HG03571 (cell line): Measurements from ENCODE around the gene MYBBP1A.
"Not testable (repeated sequence)": the region's sequence is repeated elsewhere in the genome, so short reads cannot be mapped to it uniquely, and the experiment has no call there.

ENCODE experiments used
- ATAC-seq: cut with Tn5 transposase; IDR thresholded peaks from one replicate; pipeline ENCODE4 v1.9.1; 2021; ENCODE audit not compliant: unreplicated experiment

The MYBBP1A gene

DNA sequence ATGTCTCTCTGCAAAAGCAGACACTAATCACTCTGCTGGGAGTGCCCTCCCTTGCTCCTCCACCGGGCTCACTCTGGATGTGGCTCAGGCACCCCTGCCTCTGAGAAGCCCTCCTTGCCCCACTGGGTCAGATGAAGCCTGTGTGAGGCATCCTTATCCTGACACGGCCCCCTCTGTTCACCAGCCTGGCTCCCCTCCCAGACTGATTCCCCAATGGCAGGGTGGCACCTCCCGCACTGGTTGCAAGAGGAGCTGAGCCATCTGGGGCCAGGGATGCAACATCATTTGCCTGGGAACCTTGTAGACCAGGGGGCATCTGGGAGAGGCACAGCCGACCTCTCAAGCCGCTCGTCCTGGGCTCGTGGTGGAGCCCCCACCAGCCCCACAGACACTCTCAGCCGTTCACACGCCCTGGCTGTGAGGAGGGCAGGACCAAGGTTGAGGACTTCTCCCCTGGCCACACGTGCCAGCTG is 35.8 kb upstream of the MYBBP1A start:
- no peak for ATAC-seq

DNA sequence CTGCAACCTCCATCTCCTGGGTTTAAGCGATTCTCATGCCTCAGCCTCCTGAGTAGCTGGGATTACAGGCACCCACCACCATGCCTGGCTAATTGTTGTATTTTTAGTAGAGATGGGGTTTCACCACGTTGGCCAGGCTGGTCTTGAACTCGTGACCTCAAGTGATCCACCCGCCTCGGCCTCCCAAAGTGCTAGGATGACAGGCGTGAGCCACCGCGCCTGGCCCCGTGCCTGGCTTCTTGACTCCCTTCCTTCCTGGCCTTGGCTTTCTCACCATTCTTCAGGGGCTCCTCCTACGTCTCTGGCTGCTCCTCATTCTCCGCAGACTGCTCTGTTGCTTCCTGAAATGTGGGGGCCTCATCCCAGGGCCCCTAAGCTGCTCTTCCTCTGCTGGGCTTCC is 34.9 kb upstream of the MYBBP1A start:
- ATAC-seq: not testable (repeated sequence)

DNA sequence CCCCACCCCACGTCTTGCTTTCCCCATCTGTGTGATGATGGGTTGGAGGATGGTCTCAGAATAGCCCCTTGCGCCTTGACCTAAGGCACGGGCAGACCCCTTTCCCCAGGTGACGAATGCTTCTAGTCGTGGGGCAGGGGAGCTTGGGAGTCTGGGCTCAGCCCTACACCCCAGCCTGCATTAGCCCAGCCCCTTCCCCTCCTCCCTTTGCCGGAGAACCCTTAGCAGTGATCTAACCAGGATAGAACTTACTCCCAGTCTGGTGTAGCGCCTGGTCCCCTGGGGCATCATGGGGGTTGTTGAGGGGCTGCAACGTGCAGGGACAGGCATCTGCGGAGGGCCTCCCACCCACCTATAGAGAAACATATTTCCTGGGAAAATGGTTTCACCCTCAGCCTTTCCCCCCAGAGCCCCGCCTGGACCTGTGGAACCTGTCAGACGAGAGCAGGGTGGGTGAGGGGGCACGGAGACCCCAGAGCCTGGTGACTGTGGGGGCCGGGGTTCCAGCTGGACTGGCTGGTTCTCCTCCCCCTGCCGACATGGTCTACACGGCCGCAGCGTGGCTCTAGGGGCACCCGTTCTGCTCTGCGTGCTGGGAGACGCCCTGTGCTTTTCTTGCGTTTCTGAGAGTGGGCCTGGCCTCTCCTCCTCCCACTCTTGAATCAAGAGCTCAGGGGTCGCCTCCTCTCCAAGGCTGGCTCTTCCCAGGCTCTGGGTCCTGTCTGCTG is 33.9 kb upstream of the MYBBP1A start:
- no peak for ATAC-seq

DNA sequence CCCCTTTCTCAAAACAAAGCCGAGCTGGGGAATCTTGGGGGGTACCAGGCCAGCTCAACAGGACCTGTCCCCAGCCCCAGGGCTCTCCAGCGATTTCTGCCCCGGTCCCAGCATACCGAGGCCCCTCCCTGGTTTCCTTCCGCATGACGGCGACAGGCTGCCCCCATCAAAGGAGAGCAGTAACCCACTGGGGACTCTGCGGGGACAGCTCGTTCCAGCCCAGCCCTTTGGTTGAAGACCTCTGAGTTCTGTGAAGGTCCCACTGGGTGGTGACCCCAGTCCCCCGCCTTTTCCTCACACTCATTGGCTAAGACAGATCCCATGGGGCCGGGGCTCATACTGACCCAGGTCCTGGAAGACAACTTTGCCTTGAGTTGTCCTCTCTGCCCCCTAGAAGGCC is 33.2 kb upstream of the MYBBP1A start:
- no peak for ATAC-seq

DNA sequence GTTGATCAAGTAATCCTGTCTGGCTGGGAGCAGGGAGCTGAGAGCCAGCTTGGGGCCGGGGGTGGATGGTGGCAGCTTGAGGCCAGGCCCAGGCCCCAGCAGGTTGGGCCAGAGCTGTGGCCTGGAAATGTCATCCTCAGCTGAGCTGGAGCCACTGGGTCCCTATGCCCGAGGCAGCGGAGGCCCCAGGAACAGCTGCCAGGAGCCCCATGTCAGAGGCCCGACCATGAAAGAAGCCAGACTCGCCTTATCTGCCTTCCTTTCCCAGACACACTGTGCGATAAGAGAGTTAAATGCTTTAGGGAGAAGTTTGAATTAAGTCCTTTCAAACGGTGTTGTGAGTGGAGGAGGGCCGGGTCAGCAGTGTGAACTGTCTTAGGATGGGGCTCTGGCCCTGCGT is 32.6 kb upstream of the MYBBP1A start:
- no peak for ATAC-seq

DNA sequence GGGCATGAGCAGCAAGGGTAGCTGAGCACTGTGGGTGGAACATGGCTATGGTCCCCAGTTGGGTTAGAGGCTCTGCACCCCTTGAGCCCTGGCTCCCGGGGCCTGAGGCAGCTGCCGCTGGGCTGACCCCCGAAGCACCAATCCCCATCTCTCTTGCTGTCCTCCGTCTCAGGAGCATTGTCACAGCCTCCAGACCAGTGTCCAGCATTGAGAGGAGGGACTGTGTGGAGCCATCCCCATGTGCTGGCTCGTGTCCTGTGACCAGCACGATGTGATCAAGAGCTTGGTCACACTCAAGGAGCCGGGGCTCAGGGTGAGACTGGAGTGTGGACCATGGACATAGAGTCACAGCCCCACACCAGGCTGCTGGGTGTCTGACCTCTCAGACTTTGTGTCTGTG is 32.0 kb upstream of the MYBBP1A start:
- no peak for ATAC-seq

DNA sequence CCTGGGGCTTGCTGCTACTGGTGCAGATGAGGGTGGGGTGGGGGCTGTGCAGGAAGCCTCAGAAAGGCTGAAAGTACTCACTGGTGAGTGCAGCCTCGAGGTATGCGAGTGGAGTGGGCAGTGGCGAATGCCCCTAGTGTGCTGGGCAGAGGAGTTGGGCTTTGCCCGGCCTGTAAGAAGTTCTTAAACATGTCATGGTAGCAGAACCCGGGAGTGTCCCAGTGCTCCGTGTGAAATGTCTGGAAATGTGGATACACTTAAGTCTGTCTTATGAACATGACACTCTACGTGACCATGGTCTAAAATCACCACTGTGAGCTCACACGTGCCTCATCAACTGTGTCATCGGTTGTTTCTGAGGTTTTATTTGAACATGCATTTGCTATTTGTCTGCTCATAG is 30.9 kb upstream of the MYBBP1A start:
- ATAC-seq: no peak

DNA sequence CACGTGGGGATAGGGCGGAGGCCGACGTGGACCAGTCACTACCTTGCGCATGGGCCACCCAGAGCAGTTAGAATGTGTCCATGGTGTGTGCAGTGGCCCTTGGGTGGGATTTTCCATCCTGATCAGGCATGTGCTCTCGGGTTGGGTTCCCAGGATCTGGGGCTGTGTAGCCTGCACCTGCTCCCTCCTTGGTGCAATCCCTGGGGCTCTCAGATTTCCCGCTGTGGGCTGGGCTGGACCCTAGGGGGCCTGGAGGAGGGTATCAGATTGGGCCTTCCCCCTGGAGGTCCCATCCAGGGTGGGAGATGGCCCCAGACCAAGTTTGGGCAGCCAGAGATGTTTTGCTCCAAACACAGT is 30.4 kb upstream of the MYBBP1A start:
- ATAC-seq: no peak

DNA sequence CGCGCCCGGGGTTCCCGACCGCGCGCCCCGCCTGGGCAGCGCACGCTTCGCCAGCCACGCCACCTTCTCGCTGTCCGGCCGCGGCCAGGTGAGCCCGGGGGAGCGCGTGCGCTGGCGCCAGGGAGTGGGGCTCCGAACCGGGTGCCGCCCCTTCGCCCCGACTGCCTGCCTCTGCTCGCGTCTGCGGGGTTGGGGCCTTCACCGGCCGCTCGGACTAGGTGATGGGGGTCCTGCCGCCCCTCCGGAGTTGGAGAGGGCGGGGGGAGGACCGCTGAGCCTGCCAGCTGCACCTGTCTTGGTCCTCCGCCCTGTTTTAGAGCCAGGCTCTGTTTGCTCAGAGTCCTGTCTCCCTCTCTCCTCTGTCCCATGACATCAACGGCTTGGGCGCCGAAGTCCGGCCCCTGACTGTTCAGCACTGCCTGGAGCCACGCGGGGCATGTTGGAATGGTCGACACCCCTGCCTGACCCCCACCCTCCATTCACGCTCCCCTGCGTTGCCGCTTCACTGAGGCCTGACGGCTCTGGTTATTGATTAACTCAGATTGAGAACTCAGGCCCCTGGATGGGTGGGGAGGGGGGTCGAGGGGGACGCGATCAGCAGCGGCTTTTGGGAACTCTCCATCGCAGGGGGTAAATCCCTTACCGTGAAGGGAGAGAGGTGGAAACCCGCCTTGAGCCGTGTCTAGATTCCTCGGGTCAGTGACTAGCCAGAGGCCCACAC is 29.9 kb upstream of the MYBBP1A start:
- ATAC-seq: no peak

DNA sequence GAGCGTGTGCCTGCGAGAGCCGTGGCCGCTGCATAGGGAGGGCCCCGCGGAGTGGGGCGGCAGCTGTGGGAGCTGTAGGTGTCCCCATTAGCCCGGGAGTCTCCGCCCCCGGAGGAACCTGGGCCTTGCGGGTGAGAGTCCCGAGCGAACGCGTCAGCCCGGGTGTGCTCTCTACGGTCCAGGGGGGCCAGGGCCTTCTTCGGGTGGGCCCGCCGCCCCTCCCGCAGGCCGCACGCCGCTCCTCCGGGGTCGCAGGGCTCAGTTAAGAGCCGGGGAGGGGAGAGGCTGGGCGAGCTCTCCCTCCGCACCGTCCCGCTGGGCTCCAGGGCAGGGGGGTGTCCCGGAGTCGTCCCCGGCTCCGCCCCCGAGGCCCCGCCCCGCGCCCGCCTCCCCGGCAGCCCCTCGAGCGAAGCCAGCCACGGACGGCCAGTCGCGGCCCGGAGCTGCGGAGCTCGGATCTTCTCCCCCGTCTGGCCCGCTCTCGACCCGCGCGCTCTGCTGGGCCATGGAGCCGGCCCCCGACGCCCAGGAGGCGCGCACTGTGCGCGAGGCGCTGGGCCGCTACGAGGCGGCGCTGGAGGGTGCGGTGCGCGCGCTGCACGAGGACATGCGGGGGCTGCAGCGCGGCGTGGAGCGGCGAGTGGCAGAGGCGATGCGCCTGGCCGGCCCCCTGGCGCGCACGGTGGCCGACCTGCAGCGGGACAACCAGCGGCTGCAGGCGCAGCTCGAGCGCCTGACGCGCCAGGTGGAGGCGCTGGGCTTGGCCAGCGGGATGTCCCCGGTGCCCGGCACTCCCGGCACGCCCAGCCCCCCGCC is 29.1 kb upstream of the MYBBP1A start, which contains the start of gene SMTNL2:
Gene SMTNL2 (plus strand): TSS at position 429 of the 816 bp plus-strand sequence. CDS start 77 bp downstream, at position 506.
- ATAC-seq: no peak

DNA sequence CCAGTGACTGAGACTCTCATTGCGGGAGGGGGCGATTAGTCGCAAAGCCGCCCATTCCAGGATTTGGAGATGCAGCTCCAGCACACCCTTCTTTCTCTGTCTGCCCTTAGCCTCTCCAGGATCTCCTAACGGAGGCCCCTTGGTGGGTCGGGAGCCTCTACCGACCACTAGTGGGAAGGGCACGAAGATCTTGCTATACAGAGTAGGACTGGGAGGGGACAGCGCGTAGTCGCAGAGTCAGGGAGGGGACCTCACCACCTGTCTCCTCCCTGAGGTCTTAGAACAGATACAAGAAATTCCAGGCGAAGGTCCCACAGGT is 28.6 kb upstream of the MYBBP1A start:
- ATAC-seq: no peak

DNA sequence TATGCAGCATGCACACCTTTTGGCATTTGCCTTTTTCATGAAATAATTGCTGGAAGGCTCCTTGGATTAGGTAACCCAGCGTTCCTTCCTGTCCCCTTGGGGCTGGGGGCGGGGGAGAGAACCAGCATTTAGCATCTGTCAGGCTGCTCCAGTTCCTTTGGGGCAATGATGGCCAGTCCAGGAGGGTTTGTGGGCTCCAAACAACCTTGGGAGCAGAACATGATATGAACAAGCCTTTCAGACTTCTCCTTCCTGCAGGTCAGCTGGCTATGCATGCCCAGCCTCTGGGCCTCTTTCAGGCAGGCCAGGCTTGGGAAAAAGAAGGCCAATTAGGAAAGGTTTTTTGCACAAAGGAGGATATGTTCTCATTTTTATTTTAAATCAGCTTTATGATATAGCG is 28.0 kb upstream of the MYBBP1A start:
- no peak for ATAC-seq

DNA sequence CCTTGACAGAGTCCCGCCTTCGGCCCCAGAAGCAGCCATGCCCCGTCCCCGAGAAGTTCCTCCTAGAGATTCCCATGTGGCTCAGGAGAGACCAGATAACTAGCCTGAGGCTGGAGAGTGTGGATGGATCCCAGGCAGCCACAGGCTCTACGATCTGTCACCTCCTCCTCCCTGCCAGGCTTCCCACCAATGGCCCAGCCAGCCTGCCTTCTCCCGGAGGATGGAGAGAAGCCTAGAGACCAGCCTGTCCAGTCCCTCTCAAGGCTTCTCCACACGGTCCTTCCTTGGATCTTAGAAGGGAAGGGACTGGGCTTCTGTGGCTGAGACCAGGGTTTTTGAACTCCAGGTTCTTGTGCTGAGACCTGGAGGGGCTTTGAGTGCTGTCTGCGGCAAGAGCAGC is 27.5 kb upstream of the MYBBP1A start:
- ATAC-seq: no peak

DNA sequence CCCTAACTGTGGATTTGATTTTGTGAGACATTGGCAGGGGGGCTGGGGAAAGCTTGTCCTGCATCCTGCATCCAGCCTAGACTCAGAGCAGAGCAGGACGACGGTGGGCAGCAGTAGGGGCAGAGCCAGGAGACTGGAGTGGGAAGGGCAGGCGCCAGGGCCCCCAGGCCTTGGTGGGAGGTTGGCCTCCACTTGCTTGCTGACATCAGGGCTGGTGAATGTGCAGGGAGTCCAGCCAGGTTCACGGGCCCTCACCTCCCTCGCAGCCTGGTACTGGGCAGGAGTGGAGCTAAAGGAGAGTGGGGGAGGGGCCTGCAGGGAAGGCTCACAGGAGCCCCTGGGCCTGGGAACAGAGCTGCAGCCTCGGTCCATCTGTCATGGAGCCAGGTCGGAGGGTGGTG is 26.9 kb upstream of the MYBBP1A start:
- ATAC-seq: no peak

DNA sequence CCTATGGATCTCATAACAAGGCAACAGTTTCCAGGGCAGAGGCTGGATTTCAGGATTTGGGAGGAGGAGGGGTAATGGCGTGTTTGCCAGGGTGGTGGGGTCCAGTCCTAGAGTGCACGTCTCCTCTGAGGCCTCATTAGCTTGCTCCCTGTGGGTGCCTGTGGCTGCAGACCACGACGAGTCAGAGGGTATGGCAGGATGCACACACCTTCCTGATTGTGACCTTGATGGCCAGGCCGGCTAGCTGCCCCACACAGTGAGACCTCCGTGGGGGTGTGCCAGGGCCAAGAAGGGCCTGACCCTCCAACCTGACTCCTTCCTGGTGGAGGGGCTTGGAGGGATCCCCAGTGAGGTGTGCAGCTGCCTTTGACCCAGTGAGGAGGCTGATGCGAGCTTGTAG is 25.1 kb upstream of the MYBBP1A start:
- no peak for ATAC-seq

DNA sequence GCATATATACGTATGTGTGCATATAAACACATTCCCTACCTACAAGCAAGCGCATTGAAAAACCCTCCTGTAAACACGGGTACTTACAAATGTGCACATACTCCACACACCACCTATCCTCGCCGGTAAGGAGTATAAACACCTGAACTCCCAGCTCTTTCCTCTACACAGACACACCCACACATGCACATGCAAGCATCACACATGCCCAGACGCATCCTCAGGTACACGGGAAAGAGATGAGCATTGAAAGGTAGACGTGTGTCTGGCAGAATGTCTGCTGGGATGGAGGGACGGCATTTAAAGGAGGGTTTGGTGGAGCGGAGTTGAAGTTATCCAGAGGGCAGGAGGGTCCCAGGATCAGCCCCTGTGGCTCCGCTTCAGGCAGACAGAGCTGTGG is 24.5 kb upstream of the MYBBP1A start:
- no peak for ATAC-seq

DNA sequence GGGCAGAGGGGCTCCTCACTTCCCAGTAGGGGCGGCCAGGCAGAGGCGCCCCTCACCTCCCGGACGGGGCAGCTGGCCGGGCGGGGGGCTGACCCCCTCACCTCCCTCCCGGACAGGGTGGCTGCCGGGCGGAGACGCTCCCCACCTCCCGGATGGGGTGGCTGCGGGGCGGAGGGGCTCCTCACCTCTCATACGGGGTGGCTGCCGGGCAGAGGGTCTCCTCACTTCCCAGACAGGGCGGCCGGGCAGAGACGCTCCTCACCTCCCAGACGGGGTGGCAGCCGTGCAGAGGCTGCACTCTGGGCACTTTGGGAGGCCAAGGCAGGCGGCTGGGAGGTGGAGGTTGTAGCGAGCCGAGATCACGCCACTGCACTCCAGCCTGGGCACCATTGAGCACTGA is 23.2 kb upstream of the MYBBP1A start:
- ATAC-seq: not testable (repeated sequence)

DNA sequence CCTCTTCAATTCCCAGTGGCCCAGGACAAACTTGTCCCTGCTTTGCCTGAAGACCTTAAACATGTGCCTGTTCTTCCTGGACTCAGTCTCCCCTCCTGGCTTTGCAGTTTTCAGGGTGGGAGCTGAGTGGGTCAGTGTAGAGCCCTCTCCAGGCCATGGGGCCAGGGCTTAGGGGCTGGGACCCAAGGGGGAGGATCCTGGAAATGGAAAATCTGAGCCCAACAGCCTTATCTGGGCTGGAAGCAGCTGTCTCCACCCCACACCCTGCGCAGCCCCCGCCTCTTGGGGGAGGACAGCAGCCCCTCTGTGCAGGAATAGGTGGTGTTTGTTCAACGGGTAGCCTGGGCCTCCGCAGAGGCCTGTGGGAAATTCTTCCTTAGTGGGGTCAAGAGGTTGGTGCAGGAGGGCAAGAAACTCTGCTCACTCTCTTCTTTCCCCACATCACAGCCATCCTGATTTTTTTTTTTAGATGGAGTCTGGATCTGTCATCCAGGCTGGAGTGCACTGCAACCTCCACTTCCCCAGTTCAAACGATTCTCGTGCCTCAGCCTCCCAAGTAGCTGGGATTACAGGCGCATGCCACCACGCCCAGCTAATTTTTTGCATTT is 22.3 kb upstream of the MYBBP1A start:
- ATAC-seq: no peak

DNA sequence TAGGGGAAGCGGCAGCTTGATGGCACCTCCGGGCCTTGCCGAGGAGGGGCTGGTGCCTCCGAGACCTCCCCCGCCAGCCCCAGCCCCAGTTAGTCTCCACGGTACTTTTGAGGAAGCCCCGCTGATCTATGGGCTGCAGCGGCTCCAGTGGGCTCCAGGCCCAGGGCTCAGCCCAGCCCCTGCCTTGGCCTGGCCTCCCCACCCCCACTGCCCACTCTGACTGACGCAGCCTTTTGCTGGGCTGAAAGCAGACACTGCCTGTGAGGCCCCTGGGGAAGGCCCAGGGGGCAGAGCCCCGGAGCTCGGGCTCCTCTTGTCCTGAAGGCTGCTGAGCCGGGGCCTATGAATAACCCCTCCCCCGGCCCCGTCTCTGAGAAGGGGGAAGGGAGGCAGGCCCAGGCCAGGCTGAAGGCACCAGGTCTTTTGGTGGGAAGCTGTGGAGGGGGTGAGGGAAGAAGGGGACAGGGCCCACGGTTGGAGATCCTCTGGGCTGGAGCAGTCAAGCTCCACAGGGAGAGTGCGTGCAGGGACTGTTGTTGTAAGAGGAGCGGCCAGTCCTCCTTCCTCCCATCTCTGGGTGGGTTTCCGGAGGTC is 21.6 kb upstream of the MYBBP1A start:
- ATAC-seq: no peak

DNA sequence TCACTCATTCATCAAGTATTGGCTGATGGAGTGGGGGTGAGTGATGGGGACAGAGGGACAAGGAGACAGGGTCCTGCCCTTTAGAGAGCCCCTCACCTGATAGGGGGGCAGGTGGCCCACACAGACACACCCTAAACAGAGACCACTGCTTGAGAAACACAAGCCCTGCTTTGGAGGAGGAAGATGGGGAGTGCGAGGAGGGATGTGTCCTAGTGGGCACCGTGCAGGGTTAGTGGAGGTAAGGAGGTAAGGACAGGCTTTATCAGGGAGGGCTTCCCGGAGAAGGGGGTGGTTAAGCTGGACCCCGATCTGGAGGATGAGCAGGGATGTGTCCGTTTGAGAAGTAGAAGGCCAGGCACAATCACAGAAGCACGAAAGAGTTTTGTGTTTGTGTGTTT is 21.0 kb upstream of the MYBBP1A start:
- no peak for ATAC-seq

DNA sequence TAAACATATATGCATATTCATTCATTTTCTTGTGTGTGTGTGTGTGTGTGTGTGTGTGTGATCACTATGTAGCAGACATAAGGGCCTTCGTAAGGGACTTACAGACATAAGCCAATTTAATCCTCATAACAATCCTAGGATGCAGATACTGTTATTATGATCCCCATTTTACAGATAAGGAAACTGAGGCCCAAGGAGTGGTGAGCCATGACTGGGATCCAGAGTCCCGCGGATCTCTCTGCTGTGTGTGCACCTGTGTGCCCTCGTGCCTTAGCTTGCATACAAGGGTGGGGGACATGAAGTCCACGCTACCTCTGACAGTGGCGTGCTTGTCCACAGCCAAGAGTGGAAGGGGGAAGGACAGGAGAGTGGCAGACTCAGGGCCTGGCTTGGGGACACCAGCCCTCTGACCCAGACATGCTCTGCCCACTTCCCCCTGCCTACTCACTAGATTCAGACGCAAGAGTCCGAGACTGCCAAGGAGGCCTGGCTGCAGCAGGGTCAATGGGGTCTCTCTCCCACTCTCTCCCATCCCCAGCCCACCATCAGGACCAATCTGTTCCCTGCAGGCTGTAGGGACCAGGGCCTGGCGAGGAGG is 19.4 kb upstream of the MYBBP1A start:
- no peak for ATAC-seq
